Gastrocnemius medialis (tissue), 4 donors: ENCODE measurements around the gene CSTF1.

ENCODE experiments used
- CTCF ChIP-seq, 5 experiments: fragments of 450-650 bp in 3 of 5; fragments of 200-600 bp in 2 of 5; sonication (generic) in 2 of 5; IDR thresholded peaks in 4 of 5; conservative IDR thresholded peaks in 1 of 5; 1 replicate in 4 of 5; 2 replicates in 1 of 5; pipeline ENCODE4 v1.5.1; 2016 to 2019; ENCODE audit warnings: antibody characterized with exemption in 5 of 5, mild to moderate bottlenecking in 3 of 5, moderate library complexity in 3 of 5
- POLR2A ChIP-seq, 2 donors: fragments of 450-650 bp; IDR thresholded peaks; one replicate each; pipeline ENCODE4 v1.6.1; 2017; ENCODE audit warnings: antibody characterized with exemption in 2 of 2, mild to moderate bottlenecking in 2 of 2, moderate library complexity in 2 of 2

DNA sequence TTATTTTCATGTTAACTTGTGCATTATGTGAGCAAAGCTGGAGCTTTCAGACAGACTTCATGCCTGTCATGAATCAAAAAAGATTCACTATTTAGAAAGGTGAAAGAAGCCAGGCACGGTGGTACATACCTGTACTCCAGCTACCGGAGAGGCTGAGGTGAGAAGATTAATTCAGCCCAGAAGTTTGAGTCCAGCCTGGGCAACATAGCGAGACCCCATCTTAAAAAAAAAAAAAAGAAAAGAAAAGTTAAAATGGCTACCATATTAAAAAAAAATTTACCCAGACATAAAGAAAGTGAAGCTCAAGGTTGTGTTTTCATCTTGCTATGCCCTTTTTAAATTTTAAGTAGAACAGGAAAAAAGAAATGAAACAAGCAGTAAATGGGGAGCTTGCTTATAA, 20.5 kb downstream of the CSTF1 start:
- TF ChIP-seq CTCF (IDR thresholded peaks at IDR 0.05 in 4 of 5, conservative IDR thresholded peaks at IDR 0.05 in 1 of 5) (no peak), POLR2A (IDR thresholded peaks at IDR 0.05) (no peak)
